Immature natural killer cell (primary cell): ENCODE measurements around the gene FAF1. TPM values are rescaled to one million over a fixed set of nuclear protein-coding genes. Genes with fewer than 3 reads are reported as not detected.
"Not testable (repeated sequence)": the region's sequence is repeated elsewhere in the genome, so short reads cannot be mapped to it uniquely, and the experiment has no call there.

ENCODE experiments used
- DNase-seq, 3 donors: peaks; one replicate each; pipeline ENCODE4 v3.0.0; 2022; ENCODE audit warnings: mixed read lengths in 1 of 3
- H3K27ac Mint-ChIP-seq, 6 donors: one replicate each; pipeline ENCODE4 v1.8.0; 2020; ENCODE audit warnings: mixed read lengths in 6 of 6, mild to moderate bottlenecking in 5 of 6, inconsistent platforms in 4 of 6, moderate library complexity in 3 of 6
- H3K27me3 Mint-ChIP-seq, 3 donors: one replicate each; pipeline ENCODE4 v1.8.0; 2020 to 2021; ENCODE audit warnings: low read depth in 3 of 3, mild to moderate bottlenecking in 3 of 3, mixed read lengths in 3 of 3, moderate library complexity in 3 of 3, inconsistent platforms in 1 of 3
- H3K36me3 Mint-ChIP-seq, 3 donors: one replicate each; pipeline ENCODE4 v1.8.0; 2020; ENCODE audit warnings: mixed read lengths in 3 of 3, inconsistent platforms in 2 of 3, mild to moderate bottlenecking in 2 of 3
- H3K4me1 Mint-ChIP-seq, 2 donors: one replicate each; pipeline ENCODE4 v1.8.0; 2020; ENCODE audit warnings: inconsistent platforms in 2 of 2, mild to moderate bottlenecking in 2 of 2, mixed read lengths in 2 of 2, moderate library complexity in 1 of 2
- H3K4me3 Mint-ChIP-seq, 5 donors: one replicate each; pipeline ENCODE4 v1.8.0; 2020; ENCODE audit warnings: mild to moderate bottlenecking in 5 of 5, mixed read lengths in 5 of 5, inconsistent platforms in 3 of 5, moderate library complexity in 3 of 5
- H3K9me3 Mint-ChIP-seq, 6 donors: one replicate each; pipeline ENCODE4 v1.8.0; 2020; ENCODE audit warnings: mild to moderate bottlenecking in 6 of 6, mixed read lengths in 6 of 6, inconsistent platforms in 4 of 6, moderate library complexity in 3 of 6
- polyA plus RNA-seq, 3 donors: library from polyadenylated mRNA; unstranded; fragments of 300-500 nt; fragmentation: Illumina TruSeq; gene quantifications; one replicate each; pipeline ENCODE4 v1.2.3, GENCODE V29; 2021

The FAF1 gene
- polyA plus RNA-seq, 3 donors from 2014 or later: 31.1 to 49.8 (median 44.0) TPM

GRCh38 chr1:50901872-50902271 lies 58.2 kb downstream of the FAF1 start:
- peaks cover 0 to 4% (median 0%) of the 10 kb centered on the region in 6 donors for H3K9me3 Mint-ChIP-seq
- no peaks in the 10 kb centered on the region for H3K27me3 Mint-ChIP-seq
- no peak overlapping the region for H3K4me3 Mint-ChIP-seq

GRCh38 chr1:50898773-50899172 lies 61.3 kb downstream of the FAF1 start:
- Mint-ChIP-seq H3K27ac (no peak overlapping the region), H3K9me3 (no peaks in the 10 kb centered on the region)
- DNase-seq: no peak

More at GRCh38 chr1:50901872-50902271, 58.2 kb downstream of the FAF1 start:
- Mint-ChIP-seq H3K4me1 (peaks cover 17 to 39% of the 10 kb centered on the region in 2 donors), H3K36me3 (no peaks in the 10 kb centered on the region), H3K27ac (no peak overlapping the region)
- no peak for DNase-seq

DNA sequence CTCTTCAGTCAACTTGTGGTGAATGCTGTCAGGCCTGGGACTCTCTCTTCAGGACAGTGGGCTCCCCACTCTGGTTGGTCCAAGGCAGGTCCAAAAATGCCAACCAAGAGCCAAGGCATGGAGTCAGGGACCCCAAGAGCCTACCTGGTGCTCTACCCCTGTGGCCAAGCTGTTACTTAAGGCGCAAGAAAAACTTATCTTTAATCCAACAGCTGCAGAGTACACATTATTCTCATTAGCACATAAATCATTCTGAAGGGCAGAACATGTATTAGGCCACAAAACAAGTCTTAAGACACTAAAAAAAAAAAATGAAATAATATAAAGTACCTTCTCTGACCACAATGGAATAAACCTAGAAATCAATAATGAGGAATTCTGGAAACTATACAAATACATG lies 65.7 kb downstream of the FAF1 start:
- no peak overlapping the region for H3K4me3 Mint-ChIP-seq
- no peak overlapping the region for H3K27ac Mint-ChIP-seq
- H3K36me3 Mint-ChIP-seq: peaks cover 0 to 13% (median 0%) of the 10 kb centered on the region in 3 donors
- DNase-seq: no peak
- H3K9me3 Mint-ChIP-seq: no peaks in the 10 kb centered on the region
- peaks cover 21 to 40% of the 10 kb centered on the region in 2 donors for H3K4me1 Mint-ChIP-seq
- peaks cover 0 to 4% (median 0%) of the 10 kb centered on the region in 3 donors for H3K27me3 Mint-ChIP-seq

More at GRCh38 chr1:50898773-50899172, 61.3 kb downstream of the FAF1 start:
- Mint-ChIP-seq H3K27me3 (peaks cover 0 to 4% (median 0%) of the 10 kb centered on the region in 3 donors), H3K4me1 (peaks cover 19 to 30% of the 10 kb centered on the region in 2 donors), H3K4me3 (no peak overlapping the region), H3K36me3 (no peaks in the 10 kb centered on the region)

DNA sequence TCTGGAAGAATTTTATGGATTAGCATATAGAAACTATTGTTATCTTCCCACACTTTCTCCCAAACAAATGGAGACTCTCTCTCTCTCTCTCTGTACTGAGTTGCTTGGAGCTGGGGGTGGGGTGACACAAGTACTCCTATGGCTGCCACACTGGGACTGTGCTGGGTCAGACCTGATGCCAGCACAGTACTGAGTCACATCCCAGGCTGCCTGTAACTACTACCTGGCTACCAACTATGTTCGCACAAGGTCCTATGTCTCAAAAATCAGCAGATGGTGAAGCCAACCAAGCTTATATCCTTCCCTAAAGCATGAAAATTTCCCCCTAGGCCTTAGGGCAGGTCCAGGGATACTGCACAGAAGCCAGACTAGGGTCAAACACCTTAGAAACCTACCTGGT lies 66.6 kb downstream of the FAF1 start:
- no peaks in the 10 kb centered on the region for H3K9me3 Mint-ChIP-seq
- peaks cover 0 to 4% (median 0%) of the 10 kb centered on the region in 3 donors for H3K27me3 Mint-ChIP-seq
- H3K4me3 Mint-ChIP-seq: no peak overlapping the region
- DNase-seq: no peak
- peaks cover 0 to 13% (median 0%) of the 10 kb centered on the region in 3 donors for H3K36me3 Mint-ChIP-seq
- H3K4me1 Mint-ChIP-seq: peaks cover 21 to 35% of the 10 kb centered on the region in 2 donors
- no peak overlapping the region for H3K27ac Mint-ChIP-seq

DNA sequence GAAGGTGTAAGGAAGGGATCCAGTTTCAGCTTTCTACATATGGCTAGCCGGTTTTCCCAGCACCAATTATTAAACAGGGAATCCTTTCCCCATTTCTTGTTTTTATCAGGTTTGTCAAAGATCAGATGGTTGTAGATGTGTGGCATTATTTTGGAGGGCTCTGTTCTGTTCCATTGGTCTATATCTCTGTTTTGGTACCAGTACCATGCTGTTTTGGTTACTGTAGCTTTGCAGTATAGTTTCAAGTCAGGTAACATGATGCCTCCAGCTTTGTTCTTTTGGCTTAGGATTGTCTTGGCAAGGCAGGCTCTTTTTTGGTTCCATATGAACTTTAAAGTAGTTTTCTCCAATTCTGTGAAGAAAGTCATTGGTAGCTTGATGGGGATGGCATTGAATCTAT lies 72.5 kb downstream of the FAF1 start:
- H3K27me3 Mint-ChIP-seq, DNase-seq, H3K9me3 Mint-ChIP-seq, H3K4me3 Mint-ChIP-seq, H3K36me3 Mint-ChIP-seq, H3K27ac Mint-ChIP-seq: not testable (repeated sequence)
- peaks cover 6 to 31% of the 10 kb centered on the region in 2 donors for H3K4me1 Mint-ChIP-seq

DNA sequence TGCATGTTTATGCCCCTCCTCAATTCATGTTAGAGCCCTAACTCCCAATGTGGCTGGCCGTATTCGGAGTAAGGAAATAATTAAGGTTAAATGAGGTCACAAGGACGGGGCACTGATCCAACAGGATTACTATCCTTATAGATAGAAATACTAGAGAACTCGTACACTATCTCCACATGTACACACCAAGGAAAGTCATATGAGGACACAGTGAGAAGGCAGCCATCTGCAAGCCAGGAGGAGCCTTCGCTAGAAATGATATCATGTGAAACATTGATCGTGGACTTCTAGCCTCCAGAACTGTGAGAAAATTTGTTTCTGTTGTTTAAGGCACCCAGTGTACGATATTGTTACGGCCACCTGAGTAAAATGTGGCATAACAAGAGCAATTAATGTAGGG lies 79.7 kb downstream of the FAF1 start:
- DNase-seq: no peak
- H3K4me3 Mint-ChIP-seq: no peak overlapping the region
- H3K27ac Mint-ChIP-seq: no peak overlapping the region
- no peaks in the 10 kb centered on the region for H3K36me3 Mint-ChIP-seq
- H3K9me3 Mint-ChIP-seq: no peaks in the 10 kb centered on the region
- peaks cover 17 to 43% of the 10 kb centered on the region in 2 donors for H3K4me1 Mint-ChIP-seq
- peaks cover 0 to 1% (median 0%) of the 10 kb centered on the region in 3 donors for H3K27me3 Mint-ChIP-seq

GRCh38 chr1:50879137-50879536 lies 80.9 kb downstream of the FAF1 start:
- H3K27ac Mint-ChIP-seq: no peak overlapping the region
- H3K27me3 Mint-ChIP-seq: no peaks in the 10 kb centered on the region
- no peaks in the 10 kb centered on the region for H3K36me3 Mint-ChIP-seq
- no peak overlapping the region for H3K4me3 Mint-ChIP-seq
- no peaks in the 10 kb centered on the region for H3K9me3 Mint-ChIP-seq
- DNase-seq: no peak
- peaks cover 17 to 33% of the 10 kb centered on the region in 2 donors for H3K4me1 Mint-ChIP-seq

GRCh38 chr1:50878434-50878833 lies 81.6 kb downstream of the FAF1 start:
- Mint-ChIP-seq H3K9me3 (no peaks in the 10 kb centered on the region), H3K4me3 (no peak overlapping the region), H3K4me1 (peaks cover 17 to 34% of the 10 kb centered on the region in 2 donors), H3K36me3 (no peaks in the 10 kb centered on the region), H3K27me3 (no peaks in the 10 kb centered on the region), H3K27ac (no peak overlapping the region)
- no peak for DNase-seq

GRCh38 chr1:50877641-50878040 lies 82.4 kb downstream of the FAF1 start:
- Mint-ChIP-seq H3K36me3 (no peaks in the 10 kb centered on the region), H3K4me1 (peaks cover 15 to 34% of the 10 kb centered on the region in 2 donors), H3K9me3 (no peaks in the 10 kb centered on the region), H3K4me3 (no peak overlapping the region), H3K27ac (peak overlapping the region in 1 of 6 donors; percentile 15), H3K27me3 (no peaks in the 10 kb centered on the region)
- no peak for DNase-seq

DNA sequence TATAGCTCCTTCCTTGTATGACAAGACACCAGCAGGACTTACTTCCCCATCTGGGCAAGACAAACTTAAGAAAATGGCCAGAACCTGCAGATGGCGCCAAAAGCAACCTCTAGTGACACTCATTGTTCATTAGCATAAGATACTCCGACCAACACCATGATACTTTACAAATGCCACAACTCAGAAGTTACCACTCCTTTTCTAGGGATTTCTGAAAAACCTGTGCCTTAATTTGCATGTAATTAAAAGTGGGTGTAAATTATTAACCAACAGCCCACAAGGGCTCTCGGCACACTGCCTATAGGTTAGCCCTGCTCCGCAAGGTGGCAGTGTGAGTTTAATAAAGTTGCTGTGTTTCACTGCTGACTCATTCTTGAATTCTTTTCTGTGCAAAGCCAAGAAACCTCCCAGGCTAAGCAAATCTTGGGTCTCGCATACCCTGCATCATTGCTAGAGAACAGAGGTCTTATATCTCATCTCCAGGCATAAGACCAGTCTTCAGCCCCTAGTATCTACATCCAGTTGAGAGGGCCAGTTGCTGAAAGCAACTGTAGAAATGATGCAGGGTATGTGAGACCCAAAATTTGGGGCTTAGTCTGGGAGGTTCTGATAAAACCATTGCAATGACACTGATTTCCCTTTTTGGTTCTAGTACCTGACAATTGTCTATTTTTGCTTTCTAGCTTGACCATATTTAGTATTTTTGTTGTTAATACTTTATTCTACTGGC lies 86.4 kb downstream of the FAF1 start:
- peak; percentile 24 to 56 (median 30) for DNase-seq
- no peaks in the 10 kb centered on the region for H3K9me3 Mint-ChIP-seq
- no peaks in the 10 kb centered on the region for H3K27me3 Mint-ChIP-seq
- H3K4me3 Mint-ChIP-seq: peak overlapping the region in 2 of 5 donors; percentile 1 to 62
- H3K27ac Mint-ChIP-seq: no peak overlapping the region
- H3K36me3 Mint-ChIP-seq: no peaks in the 10 kb centered on the region
- H3K4me1 Mint-ChIP-seq: peaks cover 10 to 31% of the 10 kb centered on the region in 2 donors

GRCh38 chr1:50864845-50865244 lies 95.2 kb downstream of the FAF1 start:
- not testable (repeated sequence) for H3K27ac Mint-ChIP-seq, DNase-seq, H3K36me3 Mint-ChIP-seq, H3K27me3 Mint-ChIP-seq, H3K4me3 Mint-ChIP-seq
- H3K9me3 Mint-ChIP-seq: peaks cover 5 to 12% (median 6%) of the 10 kb centered on the region in 6 donors
- peaks cover 25 to 64% of the 10 kb centered on the region in 2 donors for H3K4me1 Mint-ChIP-seq

- no peak for DNase-seq
- Mint-ChIP-seq H3K36me3 (peaks cover 0 to 12% (median 5%) of the 10 kb centered on the region in 3 donors), H3K27ac (no peak overlapping the region), H3K4me3 (no peak overlapping the region), H3K27me3 (peaks cover 0 to 4% (median 0%) of the 10 kb centered on the region in 3 donors), H3K4me1 (peaks cover 28 to 54% of the 10 kb centered on the region in 2 donors), H3K9me3 (peaks cover 5 to 17% (median 8%) of the 10 kb centered on the region in 6 donors)
Measured at GRCh38 chr1:50861772-50862171, 98.3 kb downstream of the FAF1 start.

DNA sequence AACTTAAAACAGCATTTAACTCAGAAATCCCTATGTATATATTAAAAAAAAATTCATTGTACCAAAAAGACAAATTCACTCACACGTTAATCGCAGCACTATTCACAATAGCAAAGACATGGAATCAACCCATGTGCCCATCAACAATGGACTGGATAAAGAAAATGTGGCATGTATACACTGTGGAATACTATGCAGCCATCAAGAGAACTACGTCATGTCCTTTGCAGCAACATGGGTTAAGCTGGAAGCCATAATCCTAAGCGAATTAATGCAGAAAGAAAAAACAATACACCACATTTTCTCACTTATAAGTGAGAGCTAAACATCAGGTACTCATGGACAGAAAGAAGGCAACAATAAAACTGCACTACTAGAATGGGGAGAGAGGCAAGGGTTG lies 99.4 kb downstream of the FAF1 start:
- no peak overlapping the region for H3K27ac Mint-ChIP-seq
- H3K27me3 Mint-ChIP-seq: no peaks in the 10 kb centered on the region
- no peak overlapping the region for H3K4me3 Mint-ChIP-seq
- DNase-seq: no peak
- peaks cover 4 to 17% (median 8%) of the 10 kb centered on the region in 6 donors for H3K9me3 Mint-ChIP-seq
- H3K36me3 Mint-ChIP-seq: peaks cover 0 to 12% (median 9%) of the 10 kb centered on the region in 3 donors
- peaks cover 22 to 44% of the 10 kb centered on the region in 2 donors for H3K4me1 Mint-ChIP-seq

- H3K27ac Mint-ChIP-seq: no peak overlapping the region
- H3K36me3 Mint-ChIP-seq: peaks cover 0 to 12% (median 9%) of the 10 kb centered on the region in 3 donors
- peaks cover 22 to 44% of the 10 kb centered on the region in 2 donors for H3K4me1 Mint-ChIP-seq
- no peaks in the 10 kb centered on the region for H3K27me3 Mint-ChIP-seq
- peaks cover 4 to 17% (median 8%) of the 10 kb centered on the region in 6 donors for H3K9me3 Mint-ChIP-seq
- H3K4me3 Mint-ChIP-seq: no peak overlapping the region
- DNase-seq: no peak
Measured at GRCh38 chr1:50860256-50860655, 99.8 kb downstream of the FAF1 start.
